HG02885 (cell line): Measurements from ENCODE around the gene AHSP.
"Not testable (repeated sequence)": the region's sequence is repeated elsewhere in the genome, so short reads cannot be mapped to it uniquely, and the experiment has no call there.

ENCODE experiments used
- ATAC-seq: cut with Tn5 transposase; IDR thresholded peaks from one replicate; pipeline ENCODE4 v1.9.1; 2021; ENCODE audit warnings: mild to moderate bottlenecking; ENCODE audit not compliant: unreplicated experiment, poor library complexity

Gene AHSP, protein sequence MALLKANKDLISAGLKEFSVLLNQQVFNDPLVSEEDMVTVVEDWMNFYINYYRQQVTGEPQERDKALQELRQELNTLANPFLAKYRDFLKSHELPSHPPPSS

DNA sequence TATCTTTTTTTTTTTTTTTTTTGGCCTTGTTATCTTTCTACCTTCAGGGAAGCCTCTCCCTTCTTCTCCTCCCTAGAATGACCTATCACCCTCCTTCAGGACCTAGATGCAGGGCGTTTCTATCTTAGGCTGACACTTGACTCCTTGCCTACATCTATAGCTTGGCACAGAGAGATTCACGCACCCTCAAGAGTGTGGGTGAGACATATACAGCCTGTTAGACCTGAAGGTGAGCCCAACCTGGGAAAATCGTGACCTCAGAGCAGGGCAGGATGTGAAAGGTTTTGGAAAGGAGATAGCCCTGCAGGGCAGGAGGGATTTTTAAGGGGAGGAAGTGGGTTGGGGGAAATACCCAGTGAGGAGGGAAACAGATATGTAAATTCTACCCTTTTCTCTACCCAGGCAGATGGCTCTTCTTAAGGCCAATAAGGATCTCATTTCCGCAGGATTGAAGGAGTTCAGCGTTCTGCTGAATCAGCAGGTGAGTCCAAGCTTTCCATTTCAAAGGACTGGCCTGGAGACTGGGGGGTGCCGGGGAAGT is at the start of gene AHSP:
AHSP (plus strand) TSS at position 167 of the 541 bp plus-strand sequence; CDS start at position 407, 240 bp downstream.
- no peak for ATAC-seq

DNA sequence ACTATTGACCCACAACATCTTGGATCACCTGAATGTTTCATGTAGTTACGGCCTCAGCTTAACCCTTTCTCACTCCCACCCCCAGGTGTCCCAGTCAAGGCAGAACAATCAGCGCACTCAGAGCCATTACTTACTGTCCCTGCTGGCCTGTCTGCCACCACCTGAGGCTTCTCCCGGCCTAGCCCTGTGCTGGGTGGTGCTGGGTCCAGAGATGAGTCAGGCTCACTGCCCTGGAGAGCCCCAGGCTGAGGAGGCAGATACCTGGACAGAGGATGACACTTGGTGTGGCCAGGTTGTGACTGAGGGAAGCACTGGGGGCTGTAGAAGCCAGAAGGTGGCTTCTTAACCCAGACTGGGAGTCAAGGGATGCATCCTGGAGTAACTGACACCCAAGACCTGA is 48.7 kb upstream of the AHSP start:
- no peak for ATAC-seq

DNA sequence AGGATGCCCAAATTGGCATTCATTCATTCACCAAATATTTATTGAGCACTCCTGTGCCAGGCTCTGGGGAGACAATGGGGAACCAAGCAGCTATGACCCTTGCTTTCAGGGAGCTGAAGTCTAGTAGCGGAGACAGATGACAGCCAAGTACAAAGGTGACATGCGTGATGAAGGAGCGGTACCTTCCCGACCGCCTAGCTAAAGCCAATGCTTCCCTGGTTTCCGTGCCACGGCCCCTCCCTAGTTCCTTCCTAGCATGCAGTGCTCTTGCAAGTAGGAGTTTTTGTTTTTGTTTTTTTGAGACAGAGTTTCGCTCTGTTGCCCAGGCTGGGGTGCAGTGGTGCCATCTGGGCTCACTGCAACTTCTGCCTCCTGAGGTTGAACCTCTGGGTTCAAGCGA is 47.9 kb upstream of the AHSP start:
- ATAC-seq = no peak

DNA sequence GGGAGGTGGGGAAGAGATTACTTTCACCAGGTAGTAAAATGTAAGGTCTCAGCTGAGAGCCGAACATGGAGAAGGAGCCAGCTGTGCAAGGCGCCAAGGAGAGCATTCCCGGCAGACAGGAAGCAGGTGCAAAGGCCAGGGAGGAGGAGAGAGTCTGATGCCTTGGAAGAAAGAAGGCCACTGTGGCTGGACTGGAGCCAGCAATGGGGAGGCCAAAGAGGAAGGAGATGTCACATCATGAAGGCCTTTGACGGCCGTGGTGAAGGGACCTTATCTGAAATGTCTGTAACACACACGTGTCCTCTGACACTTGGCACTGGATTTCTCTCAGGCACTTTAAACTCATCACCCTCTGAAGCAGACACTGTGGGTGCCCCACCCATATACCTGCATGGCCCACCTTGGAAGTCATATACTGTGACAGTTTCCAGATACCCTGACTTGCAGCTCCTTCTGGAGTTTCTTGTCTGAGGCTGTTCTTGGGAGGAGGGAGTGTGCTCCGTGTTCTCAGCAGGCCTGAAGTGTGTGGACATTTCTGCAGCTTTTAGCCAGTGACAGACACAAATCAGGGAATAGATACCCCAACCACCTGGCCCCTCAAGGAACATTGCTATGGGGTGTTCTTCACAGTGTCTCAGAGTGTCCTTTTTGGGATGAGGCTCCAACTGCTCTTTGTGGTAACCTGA is 46.7 kb upstream of the AHSP start:
- ATAC-seq = no peak

DNA sequence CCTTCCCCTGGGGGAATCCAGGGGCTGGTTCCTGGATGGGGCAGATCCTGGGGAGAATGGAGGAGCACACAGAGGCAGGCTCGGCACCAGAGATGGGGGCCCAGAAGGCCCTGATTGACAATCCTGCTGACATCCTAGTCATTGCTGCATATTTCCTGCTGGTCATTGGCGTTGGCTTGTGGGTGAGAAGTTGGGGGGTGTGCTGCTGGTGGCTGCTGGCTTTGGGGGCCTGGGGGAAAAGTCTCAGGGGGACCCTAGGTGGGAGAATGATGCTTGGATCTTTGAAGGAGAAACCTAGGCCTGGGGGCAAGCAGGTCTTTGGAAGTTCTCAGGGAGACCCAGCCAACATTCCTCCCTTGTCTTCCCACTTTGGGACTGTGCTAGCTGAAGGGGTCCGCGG is 44.6 kb upstream of the AHSP start, which contains the start of gene SLC5A2:
SLC5A2 (plus strand) TSS at position 43 of the 400 bp plus-strand sequence; CDS start at position 57, 14 bp downstream.
- no peak for ATAC-seq

DNA sequence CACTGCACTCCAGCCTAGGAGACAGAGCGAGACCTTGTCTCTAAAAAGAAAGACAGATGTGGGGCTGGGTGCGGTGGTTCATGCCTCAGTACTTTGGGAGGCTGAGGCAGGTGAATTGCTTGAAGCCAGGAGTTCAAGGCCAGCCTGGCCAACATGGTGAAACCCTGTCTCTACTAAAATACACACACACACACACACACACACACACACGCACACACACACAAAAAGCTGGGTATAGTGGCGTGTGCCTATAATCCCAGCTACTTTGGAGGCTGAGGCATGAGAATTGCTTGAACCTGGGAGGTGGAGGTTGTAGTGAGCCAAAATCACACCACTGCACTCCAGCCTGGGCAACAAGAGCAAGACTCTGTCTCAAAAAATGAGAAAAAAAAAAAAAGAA is 43.7 kb upstream of the AHSP start:
- ATAC-seq = not testable (repeated sequence)

DNA sequence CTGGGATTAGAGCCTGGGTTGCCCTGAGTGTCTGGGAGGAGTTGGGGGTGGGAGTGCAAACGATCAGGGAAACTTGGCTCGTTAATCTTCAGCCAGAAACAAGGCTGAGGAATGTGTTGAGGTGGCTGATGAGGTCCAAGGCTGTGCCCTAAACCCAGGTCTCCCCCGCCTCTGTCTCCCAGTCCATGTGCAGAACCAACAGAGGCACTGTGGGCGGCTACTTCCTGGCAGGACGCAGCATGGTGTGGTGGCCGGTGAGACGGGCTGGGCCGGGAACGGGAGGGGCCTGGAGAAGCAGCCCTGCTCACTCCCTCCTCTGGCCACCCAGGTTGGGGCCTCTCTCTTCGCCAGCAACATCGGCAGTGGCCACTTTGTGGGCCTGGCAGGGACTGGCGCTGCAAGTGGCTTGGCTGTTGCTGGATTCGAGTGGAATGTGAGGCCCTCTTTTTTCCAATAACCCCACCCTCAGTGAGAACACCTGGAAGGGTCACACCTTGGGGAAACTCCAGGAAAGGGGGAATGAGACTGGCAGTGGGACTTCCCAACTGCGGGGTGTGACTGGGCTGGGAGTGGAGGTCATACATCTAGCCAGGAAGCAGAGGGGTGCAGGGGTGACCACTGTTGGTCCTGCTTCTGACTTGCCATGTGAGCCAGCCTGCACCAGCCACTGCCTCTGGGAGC is 43.1 kb upstream of the AHSP start:
- ATAC-seq = no peak

DNA sequence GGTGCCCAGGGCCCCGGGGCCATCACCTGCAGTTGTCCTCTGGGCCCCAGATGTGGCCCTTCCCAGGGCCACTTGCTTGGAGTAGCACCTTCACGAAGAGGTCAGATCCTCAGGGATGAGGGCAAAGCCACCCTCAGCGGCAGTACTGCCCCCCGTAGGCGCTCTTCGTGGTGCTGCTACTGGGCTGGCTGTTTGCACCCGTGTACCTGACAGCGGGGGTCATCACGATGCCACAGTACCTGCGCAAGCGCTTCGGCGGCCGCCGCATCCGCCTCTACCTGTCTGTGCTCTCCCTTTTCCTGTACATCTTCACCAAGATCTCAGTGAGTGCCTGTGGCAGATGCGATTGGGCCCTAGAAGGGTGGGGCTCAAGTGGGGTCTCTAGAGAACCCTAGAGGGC is 42.1 kb upstream of the AHSP start:
- no peak for ATAC-seq

DNA sequence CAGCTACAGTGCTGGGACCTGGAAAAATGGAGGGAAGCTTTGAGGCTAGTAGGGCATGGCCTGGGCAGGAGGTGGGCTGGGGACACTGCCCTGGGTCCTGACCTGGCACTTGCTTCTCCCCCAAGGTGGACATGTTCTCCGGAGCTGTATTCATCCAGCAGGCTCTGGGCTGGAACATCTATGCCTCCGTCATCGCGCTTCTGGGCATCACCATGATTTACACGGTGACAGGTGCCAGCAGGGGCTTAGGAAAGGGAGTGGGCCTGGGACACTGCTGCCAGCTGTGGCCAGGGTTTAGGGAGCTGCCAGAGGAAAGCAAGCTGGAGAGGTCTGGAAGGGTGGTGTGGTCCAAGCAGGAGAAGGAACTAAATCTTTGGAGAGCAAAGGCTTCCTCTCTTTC is 41.7 kb upstream of the AHSP start:
- no peak for ATAC-seq

DNA sequence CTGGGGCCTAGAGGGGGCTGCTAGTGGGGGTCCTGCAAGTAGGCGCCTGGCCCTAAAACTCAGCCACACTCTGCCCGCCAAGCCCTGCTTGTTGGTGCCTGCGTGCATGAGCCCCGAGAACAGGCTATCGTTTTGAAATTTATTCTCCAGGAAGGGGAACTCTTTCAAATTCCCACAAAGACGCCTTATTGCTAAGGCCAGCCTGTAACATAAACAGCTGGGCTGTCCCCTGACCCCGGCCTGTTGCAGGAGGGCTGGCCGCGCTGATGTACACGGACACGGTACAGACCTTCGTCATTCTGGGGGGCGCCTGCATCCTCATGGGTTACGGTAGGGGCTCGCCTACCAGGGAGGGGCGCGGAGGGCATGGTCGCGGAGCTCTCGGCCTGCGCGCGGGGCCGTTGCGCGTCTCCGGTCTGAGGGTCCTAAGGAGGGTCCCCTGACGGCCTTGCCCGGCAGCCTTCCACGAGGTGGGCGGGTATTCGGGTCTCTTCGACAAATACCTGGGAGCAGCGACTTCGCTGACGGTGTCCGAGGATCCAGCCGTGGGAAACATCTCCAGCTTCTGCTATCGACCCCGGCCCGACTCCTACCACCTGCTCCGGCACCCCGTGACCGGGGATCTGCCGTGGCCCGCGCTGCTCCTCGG is 40.5 kb upstream of the AHSP start:
- no peak for ATAC-seq

DNA sequence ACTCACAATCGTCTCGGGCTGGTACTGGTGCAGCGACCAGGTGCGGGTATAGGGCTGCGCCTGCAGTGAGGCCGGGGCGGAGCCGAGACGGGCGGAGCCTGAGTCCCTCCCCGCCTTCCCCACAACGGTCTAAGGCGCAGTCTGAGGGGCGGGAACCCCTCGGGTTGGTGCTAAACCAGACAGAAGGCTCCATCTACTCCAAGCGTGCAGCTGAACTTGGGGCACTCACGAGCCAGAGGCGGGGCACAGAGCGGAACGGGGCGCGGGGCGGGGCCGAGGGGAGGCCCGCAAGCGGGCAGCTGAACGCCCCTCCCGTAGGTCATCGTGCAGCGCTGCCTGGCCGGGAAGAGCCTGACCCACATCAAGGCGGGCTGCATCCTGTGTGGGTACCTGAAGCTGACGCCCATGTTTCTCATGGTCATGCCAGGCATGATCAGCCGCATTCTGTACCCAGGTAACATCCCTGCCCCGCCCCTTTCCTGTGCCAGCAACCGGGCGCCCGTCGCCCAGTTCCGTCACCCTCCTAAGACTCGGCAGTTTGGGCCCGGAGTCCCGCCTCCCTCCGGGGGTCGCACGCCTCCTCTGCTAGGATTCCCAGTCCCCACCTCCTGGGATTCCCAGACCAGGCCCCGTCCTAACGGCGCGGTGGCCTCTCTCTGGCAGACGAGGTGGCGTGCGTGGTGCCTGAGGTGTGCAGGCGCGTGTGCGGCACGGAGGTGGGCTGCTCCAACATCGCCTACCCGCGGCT is 39.8 kb upstream of the AHSP start:
- peak; percentile 78 for ATAC-seq

DNA sequence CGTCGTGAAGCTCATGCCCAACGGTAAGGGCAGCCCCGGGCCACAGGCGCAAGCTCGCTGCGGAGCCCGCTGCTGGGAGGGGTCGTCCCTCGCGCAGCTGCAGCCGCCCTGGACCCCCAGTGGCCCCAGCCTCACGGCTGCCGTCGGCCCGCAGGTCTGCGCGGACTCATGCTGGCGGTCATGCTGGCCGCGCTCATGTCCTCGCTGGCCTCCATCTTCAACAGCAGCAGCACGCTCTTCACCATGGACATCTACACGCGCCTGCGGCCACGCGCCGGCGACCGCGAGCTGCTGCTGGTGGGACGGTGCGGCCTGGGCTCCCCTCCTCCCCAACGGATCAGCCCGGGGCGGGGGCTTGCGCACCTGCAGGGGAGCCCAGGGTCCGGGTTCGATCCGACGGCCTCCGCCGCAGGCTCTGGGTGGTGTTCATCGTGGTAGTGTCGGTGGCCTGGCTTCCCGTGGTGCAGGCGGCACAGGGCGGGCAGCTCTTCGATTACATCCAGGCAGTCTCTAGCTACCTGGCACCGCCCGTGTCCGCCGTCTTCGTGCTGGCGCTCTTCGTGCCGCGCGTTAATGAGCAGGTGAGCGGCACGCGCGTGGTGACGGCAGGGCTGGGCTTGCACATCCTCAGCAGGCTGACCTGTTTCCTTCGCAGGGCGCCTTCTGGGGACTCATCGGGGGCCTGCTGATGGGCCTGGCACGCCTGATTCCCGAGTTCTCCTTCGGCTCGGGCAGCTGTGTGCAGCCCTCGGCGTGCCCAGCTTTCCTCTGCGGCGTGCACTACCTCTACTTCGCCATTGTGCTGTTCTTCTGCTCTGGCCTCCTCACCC is 39.0 kb upstream of the AHSP start:
- no peak for ATAC-seq

DNA sequence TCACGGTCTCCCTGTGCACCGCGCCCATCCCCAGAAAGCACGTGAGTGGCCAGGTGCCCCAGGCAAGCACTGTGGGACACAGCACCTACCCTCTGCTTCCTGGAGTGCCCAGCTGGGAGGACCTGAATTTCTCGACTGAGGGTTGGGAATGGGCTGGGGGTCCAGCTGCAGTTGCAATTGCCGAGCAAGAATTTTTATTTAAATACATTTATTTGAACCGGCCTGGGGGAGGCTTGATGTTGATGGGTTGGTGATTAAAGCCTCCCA is 38.5 kb upstream of the AHSP start:
- ATAC-seq = no peak

DNA sequence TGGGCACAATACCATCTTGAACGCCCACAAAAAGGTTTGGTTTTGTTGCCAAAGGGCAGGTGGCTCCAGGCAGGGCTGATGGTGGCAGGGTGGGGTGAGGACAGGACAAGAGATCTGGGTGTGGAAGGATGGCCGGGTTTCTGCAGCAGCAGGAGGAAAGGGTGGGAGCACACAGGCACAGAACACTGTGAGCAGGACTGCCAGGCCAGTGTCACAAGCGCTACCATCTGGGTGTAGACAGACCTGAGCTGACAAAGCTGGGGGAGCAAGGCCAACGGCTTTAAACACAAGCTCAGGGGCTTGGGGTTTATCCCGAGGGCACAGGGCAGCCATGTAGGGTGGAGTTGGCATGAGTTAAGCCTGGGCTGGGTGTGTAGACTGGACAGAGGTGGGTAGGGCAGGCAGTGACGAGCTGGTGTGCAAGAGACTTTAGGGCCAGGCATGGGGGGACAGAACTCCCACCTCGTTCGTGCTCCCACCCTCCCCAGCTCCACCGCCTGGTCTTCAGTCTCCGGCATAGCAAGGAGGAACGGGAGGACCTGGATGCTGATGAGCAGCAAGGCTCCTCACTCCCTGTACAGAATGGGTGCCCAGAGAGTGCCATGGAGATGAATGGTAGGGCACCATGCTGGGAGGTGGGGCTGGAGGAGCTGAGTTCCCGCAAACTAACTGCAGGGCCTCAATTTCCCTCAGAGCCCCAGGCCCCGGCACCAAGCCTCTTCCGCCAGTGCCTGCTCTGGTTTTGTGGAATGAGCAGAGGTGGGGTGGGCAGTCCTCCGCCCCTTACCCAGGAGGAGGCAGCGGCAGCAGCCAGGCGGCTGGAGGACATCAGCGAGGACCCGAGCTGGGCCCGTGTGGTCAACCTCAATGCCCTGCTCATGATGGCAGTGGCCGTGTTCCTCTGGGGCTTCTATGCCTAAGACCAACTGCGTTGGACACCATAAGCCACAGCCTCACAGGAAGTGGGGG is 37.8 kb upstream of the AHSP start:
- ATAC-seq = no peak

DNA sequence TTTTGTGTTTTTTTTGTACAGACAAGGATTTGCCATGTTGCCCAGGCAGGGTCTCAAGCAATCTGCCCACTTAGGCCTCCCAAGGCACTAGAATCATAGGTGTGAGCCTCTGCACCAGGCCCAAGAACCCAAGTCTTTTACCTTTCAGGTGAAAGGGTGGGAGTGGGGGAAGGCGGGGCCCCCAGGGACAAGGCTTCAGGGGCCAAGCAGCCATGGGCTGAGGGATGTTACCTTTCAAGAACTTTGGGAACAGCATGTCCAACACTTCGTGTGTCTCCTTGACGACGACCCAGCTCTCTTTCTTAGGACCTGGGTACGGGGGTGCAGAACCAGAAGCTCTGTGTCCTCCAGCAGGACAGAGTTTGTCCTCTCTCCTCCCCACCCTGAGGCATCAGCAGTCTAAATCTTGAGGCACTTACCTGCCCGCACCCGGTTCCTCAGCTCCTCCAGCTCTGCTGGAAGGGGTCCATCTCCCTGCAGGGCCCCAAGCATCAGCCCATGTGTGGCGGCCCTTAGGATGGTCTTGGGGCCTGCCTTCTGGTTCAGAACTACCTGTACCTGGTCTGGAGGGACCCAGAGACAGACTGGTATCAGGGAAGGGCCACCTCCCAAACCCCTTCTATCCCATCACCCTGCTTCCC is 35.8 kb upstream of the AHSP start:
- no peak for ATAC-seq

DNA sequence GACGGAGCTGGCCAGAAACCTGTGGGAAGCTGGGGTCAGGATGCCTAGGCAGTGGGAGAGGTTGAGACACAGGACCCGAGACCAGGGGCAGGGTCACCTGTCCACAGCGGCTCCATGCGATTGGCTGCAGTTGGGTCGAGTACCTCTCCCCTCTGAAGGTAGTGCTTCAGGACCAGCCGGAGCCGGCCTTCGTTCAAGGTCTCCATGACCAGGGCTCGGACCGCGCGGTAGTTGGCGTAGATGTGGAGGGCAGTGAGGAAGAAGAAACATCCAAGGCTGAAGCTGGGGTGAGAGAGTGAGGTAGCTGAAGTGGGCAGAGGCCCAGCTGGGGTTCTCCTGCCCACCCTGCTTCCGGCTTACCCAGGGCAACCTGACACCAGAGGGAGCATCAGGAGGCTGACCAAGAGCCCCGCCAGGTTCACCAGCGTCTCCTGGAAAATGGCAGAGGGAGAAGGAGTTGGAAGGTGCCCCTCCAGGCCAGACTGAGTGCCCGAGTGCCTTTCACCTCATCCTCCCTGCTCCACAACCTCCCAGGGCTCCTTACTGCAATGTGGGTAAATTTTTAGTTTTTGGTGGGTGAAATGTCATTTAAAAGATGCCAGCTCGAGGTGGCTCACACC is 34.1 kb upstream of the AHSP start:
- no peak for ATAC-seq

DNA sequence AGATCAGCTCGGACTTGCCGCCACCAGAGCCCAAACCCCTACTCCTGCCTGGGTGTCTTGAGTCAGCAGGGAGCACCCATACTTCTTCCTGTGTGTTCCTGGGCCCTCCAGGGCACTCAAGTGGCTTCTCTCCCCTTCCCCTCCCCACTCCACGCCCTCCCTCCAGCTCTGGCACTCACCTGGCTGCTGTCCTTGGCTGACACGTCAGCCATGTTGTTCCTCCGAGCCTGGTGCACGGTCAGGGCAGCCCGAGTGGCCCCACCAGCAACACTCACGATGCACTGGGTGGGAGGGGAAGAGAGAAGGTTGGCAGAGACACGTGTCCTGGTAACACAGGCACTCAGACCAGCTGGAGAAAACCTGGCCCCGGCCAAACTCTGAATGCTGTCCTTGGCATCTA is 31.0 kb upstream of the AHSP start:
- ATAC-seq = no peak

DNA sequence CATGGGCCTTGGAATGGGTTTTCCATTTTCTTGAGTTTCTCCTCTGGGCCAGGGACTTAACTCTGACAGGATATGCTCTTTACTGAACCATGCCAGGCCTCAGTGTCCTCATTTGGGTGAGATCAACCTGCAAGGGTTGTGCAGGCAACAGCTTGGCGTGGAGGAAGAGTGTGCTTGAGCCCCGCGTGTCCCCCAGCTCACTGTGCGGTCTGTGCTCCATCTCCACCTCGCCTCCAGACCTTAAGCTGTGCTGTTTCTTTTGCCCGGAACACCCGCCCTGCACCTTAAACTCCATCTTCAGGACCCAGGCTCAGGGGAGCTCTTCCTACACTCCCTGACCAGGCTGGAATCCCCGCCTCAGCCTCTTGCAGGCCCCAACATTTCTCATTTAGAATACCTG is 29.2 kb upstream of the AHSP start:
- ATAC-seq = no peak
